Chondrocyte (in vitro differentiated cells): ENCODE results near the gene DSPP. TPM values are rescaled to one million over a fixed set of nuclear protein-coding genes. Genes with fewer than 3 reads are reported as not detected.

Source experiments
- DNase-seq: peaks from one replicate; pipeline ENCODE4 v3.0.0; 2021; ENCODE audit warnings: mixed read lengths, low spot score
- H3K27ac Mint-ChIP-seq: one replicate; pipeline ENCODE4 v1.8.0; 2021; ENCODE audit warnings: mild to moderate bottlenecking, moderate library complexity, mixed read lengths; ENCODE audit not compliant: unreplicated experiment
- H3K27me3 Mint-ChIP-seq: 2 replicates; pipeline ENCODE4 v1.8.0; 2021; ENCODE audit warnings: low read depth, mixed read lengths
- H3K36me3 Mint-ChIP-seq: 2 replicates; pipeline ENCODE4 v1.8.0; 2021; ENCODE audit warnings: low read depth, mixed read lengths
- H3K4me1 Mint-ChIP-seq: 2 replicates; pipeline ENCODE4 v1.8.0; 2021; ENCODE audit warnings: low read depth, mild to moderate bottlenecking, mixed read lengths
- H3K4me3 Mint-ChIP-seq: one replicate; pipeline ENCODE4 v1.8.0; 2021; ENCODE audit warnings: mild to moderate bottlenecking, moderate library complexity, mixed read lengths; ENCODE audit not compliant: unreplicated experiment
- H3K9me3 Mint-ChIP-seq: 2 replicates; pipeline ENCODE4 v1.8.0; 2021; ENCODE audit warnings: low read depth, mixed read lengths
- CTCF ChIP-seq: fragments of 200-600 bp; sonication (generic); IDR thresholded peaks from 2 replicates; pipeline ENCODE4 v1.5.0; 2021; ENCODE audit warnings: antibody characterized with exemption, mild to moderate bottlenecking, moderate library complexity
- total RNA-seq: library from RNA; stranded (reverse); gene quantifications from 3 replicates; pipeline ENCODE4 v1.2.1, GENCODE V29; 2021

DSPP gene
- total RNA-seq, 1 donor from 2014 or later = not detected

GRCh38 chr4:87622303-87622702 lies 14.0 kb downstream of the DSPP start:
- no peaks in the 10 kb centered on the region for H3K36me3 Mint-ChIP-seq
- no peak for TF ChIP-seq CTCF
- no peak for DNase-seq
- no peaks in the 10 kb centered on the region for H3K9me3 Mint-ChIP-seq
- H3K27me3 Mint-ChIP-seq = peaks cover 16% of the 10 kb centered on the region
- no peak overlapping the region for H3K27ac Mint-ChIP-seq
- H3K4me1 Mint-ChIP-seq = no peaks in the 10 kb centered on the region
- H3K4me3 Mint-ChIP-seq = no peak overlapping the region

- Mint-ChIP-seq H3K27me3 (peaks cover 12% of the 10 kb centered on the region), H3K36me3 (no peaks in the 10 kb centered on the region), H3K4me3 (no peak overlapping the region), H3K4me1 (no peaks in the 10 kb centered on the region), H3K9me3 (no peaks in the 10 kb centered on the region), H3K27ac (no peak overlapping the region)
- no peak for DNase-seq
- TF ChIP-seq CTCF = no peak
These were observed 16.4 kb downstream of the DSPP start for GRCh38 chr4:87624698-87625097.

- H3K27me3 Mint-ChIP-seq = no peaks in the 10 kb centered on the region
- TF ChIP-seq CTCF = no peak
These were observed 23.3 kb downstream of the DSPP start for GRCh38 chr4:87631668-87632067.

GRCh38 chr4:87632469-87632868 lies 24.1 kb downstream of the DSPP start:
- Mint-ChIP-seq H3K4me1 (peaks cover 17% of the 10 kb centered on the region), H3K27me3 (no peaks in the 10 kb centered on the region), H3K4me3 (no peak overlapping the region), H3K27ac (no peak overlapping the region), H3K9me3 (no peaks in the 10 kb centered on the region), H3K36me3 (peaks cover 2% of the 10 kb centered on the region)
- no peak for TF ChIP-seq CTCF
- no peak for DNase-seq

More at GRCh38 chr4:87631668-87632067, 23.3 kb downstream of the DSPP start:
- no peaks in the 10 kb centered on the region for H3K9me3 Mint-ChIP-seq
- no peak for DNase-seq
- H3K36me3 Mint-ChIP-seq = no peaks in the 10 kb centered on the region
- no peak overlapping the region for H3K27ac Mint-ChIP-seq
- H3K4me1 Mint-ChIP-seq = peaks cover 17% of the 10 kb centered on the region
- no peak overlapping the region for H3K4me3 Mint-ChIP-seq

- peaks cover 2% of the 10 kb centered on the region for H3K36me3 Mint-ChIP-seq
- no peaks in the 10 kb centered on the region for H3K27me3 Mint-ChIP-seq
- DNase-seq = no peak
- H3K4me1 Mint-ChIP-seq = peaks cover 17% of the 10 kb centered on the region
- H3K4me3 Mint-ChIP-seq = no peak overlapping the region
- no peak for TF ChIP-seq CTCF
- peaks cover 1% of the 10 kb centered on the region for H3K9me3 Mint-ChIP-seq
- H3K27ac Mint-ChIP-seq = no peak overlapping the region
These were observed 24.9 kb downstream of the DSPP start for GRCh38 chr4:87633243-87633642.
